GM13977 (cell line): Measurements from ENCODE around the gene VIPR2.
"Not testable (repeated sequence)": the region's sequence is repeated elsewhere in the genome, so short reads cannot be mapped to it uniquely, and the experiment has no call there.

Experiments used
- DNase-seq: peaks from one replicate; pipeline ENCODE4 v3.0.0; 2012; ENCODE audit warnings: low spot score
- CTCF ChIP-seq: IDR thresholded peaks from 2 replicates; pipeline ENCODE4 v1.5.1; 2012; ENCODE audit warnings: mild to moderate bottlenecking, control low read depth; ENCODE audit not compliant: insufficient read depth; ENCODE audit errors: extremely low read depth, missing control alignments
- in situ Hi-C: fragments of 300-500 bp; cut with MboI; formaldehyde crosslinking; loops from one replicate; pipeline ENCODE4 v1.12.0; 2022; ENCODE audit warnings: low sequenced_read_pairs, low pct_unique_long_range_greater_than_20kb, mixed read lengths, inconsistent platforms; ENCODE audit not compliant: unreplicated experiment

Gene VIPR2

DNA sequence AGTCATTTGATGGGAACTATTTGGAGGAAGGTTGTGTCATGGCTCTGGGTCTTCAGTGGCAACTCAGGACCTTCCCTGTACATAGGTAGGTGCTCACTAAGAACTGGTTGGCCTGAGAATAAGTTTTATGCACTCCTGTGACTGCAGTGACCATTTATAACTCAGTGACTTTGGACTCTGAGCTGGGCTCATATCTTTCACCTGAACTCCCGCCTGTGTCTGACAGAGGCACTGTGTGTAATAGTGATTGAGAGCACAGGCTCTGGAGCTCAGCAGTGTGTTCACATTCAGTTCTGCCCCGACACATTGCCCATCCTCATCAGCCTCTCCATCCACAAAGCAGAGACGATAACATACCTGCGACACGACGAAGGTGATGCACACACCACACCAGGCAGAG, 34.6 kb upstream of the VIPR2 start:
- no peak for DNase-seq
- in situ Hi-C loops, result no loop called here
- TF ChIP-seq CTCF, result no peak

- TF ChIP-seq CTCF, result no peak
- no peak for DNase-seq
- in situ Hi-C loops, result no loop called here
Measured at GRCh38 chr7:159177284-159177953, 32.8 kb upstream of the VIPR2 start.

GRCh38 chr7:159175792-159176191, 31.1 kb upstream of the VIPR2 start:
- in situ Hi-C loops, result no loop called here
- no peak for TF ChIP-seq CTCF
- DNase-seq, result no peak

GRCh38 chr7:159175100-159175499, 30.4 kb upstream of the VIPR2 start:
- DNase-seq, in situ Hi-C loops: not testable (repeated sequence)

GRCh38 chr7:159172400-159172799, 27.7 kb upstream of the VIPR2 start:
- no peak for TF ChIP-seq CTCF
- DNase-seq, result no peak
- in situ Hi-C loops, result no loop called here

DNA sequence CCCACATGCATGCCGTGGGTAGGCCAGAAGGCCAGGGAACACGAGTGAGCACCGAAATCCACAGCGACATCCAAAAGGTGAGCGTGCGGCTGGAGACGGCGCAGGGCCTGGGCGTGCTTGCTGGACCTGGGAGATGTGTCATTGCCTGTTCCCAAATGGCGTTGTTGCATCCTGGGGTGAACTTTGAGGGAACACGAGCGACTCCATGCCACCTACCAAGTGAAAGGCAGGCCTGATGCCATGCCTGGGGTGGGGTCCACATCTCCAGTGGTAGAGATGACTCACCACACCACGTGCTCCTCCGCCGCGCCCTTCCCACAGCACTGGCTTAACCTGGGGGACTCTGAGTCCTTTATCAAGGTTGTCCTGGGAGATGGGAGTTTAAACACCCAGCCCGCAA, 24.7 kb upstream of the VIPR2 start:
- TF ChIP-seq CTCF, result no peak
- in situ Hi-C loops, result no loop called here
- no peak for DNase-seq

GRCh38 chr7:159167139-159167538, 22.5 kb upstream of the VIPR2 start:
- in situ Hi-C loops, result no loop called here
- no peak for DNase-seq
- TF ChIP-seq CTCF, result no peak
